ENCODE results near the gene MAST4. TPM values are rescaled to one million over a fixed set of nuclear protein-coding genes. Genes with fewer than 3 reads are reported as not detected.

MAST4 gene
- polyA plus RNA-seq, 1 donor (not counting 4 experiments of a cell fraction or from before 2014, with no cell fraction given) = 19.8 TPM

- FAIRE-seq (no peak), DNase-seq (ENCODE audit: low read depth, low spot score) (no peak)
- H3K9ac ChIP-seq (ENCODE audit: control insufficient read depth, extremely low read depth, insufficient read depth, low read length) = no peak overlapping the region
- H3K9me1 ChIP-seq (ENCODE audit: control insufficient read depth, extremely low read depth, insufficient read depth, low read length) = no peaks in the 10 kb centered on the region
- H3K79me2 ChIP-seq (ENCODE audit: control insufficient read depth, insufficient read depth, low read length) = peaks cover 19% of the 10 kb centered on the region
- H3K36me3 ChIP-seq (ENCODE audit: control insufficient read depth in 2 of 2, extremely low read depth in 1 of 2, insufficient read depth in 2 of 2, low read length in 2 of 2) = peaks cover 0 to 2% of the 10 kb centered on the region in 2 experiments
- TF ChIP-seq EZH2 (IDR thresholded peaks at IDR 0.05; ENCODE audit: low read length) (no peak), CTCF (optimal IDR thresholded peaks at IDR 0.05 in 1 of 3, IDR thresholded peaks at IDR 0.05 in 1 of 3, conservative IDR thresholded peaks at IDR 0.05 in 1 of 3; ENCODE audit: extremely low read depth in 1 of 3, insufficient read depth in 2 of 3, low read length in 3 of 3) (no peak)
- H2AFZ ChIP-seq (ENCODE audit: control insufficient read depth, low read length) = no peak overlapping the region
- H3K4me1 ChIP-seq (ENCODE audit: control insufficient read depth, extremely low read depth, insufficient read depth, low read length) = no peaks in the 10 kb centered on the region
- H4K20me1 ChIP-seq (ENCODE audit: control insufficient read depth, extremely low read depth, insufficient read depth, low read length) = no peaks in the 10 kb centered on the region
- H3K9me3 ChIP-seq (ENCODE audit: control insufficient read depth, low read depth, low read length) = no peaks in the 10 kb centered on the region
- no peak overlapping the region for H3K4me3 ChIP-seq (ENCODE audit: control insufficient read depth in 2 of 3, extremely low read depth in 1 of 3, insufficient read depth in 2 of 3, low read depth in 1 of 3, low read length in 3 of 3)
- H3K4me2 ChIP-seq (ENCODE audit: control insufficient read depth, extremely low read depth, insufficient read depth, low read depth, low read length) = no peak overlapping the region
- H3K27ac ChIP-seq (ENCODE audit: control insufficient read depth, insufficient read depth, low read length) = no peak overlapping the region
- dilution Hi-C loops (cut with MboI; ENCODE audit: extremely low pct_ligation_motif_present, low sequenced_read_pairs) = no loop called here
- no peaks in the 10 kb centered on the region for H3K27me3 ChIP-seq (ENCODE audit: control insufficient read depth, extremely low read depth, insufficient read depth, low read length)
Measured at GRCh38 chr5:67081261-67081660, 485.1 kb downstream of the MAST4 start.

DNA sequence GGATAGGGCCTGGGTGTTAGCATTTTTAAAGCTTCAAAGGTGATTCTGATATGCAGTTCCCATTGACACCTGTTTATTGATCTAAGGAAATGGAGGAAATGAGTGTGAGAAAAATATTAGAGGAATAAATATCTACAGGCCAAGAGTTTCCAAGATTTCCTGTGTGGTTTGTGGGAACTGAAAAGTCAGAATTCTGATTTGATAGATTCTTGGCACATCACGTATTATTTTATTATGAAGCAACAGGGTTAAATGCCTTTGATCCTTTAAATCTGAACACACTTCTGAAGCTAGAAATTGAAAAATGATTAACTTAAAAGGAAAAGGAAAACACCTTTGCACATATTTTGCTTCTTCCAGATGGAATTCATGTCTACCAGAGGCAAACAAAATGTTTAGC, 486.7 kb downstream of the MAST4 start:
- Histone ChIP-seq H3K9me3 (ENCODE audit: control insufficient read depth, low read depth, low read length) (no peaks in the 10 kb centered on the region), H3K27me3 (ENCODE audit: control insufficient read depth, extremely low read depth, insufficient read depth, low read length) (no peaks in the 10 kb centered on the region), H3K9ac (ENCODE audit: control insufficient read depth, extremely low read depth, insufficient read depth, low read length) (no peak overlapping the region), H3K36me3 (ENCODE audit: control insufficient read depth in 2 of 2, extremely low read depth in 1 of 2, insufficient read depth in 2 of 2, low read length in 2 of 2) (peaks cover 0 to 2% of the 10 kb centered on the region in 2 experiments), H4K20me1 (ENCODE audit: control insufficient read depth, extremely low read depth, insufficient read depth, low read length) (no peaks in the 10 kb centered on the region), H3K4me1 (ENCODE audit: control insufficient read depth, extremely low read depth, insufficient read depth, low read length) (no peaks in the 10 kb centered on the region), H3K4me3 (ENCODE audit: control insufficient read depth in 2 of 3, extremely low read depth in 1 of 3, insufficient read depth in 2 of 3, low read depth in 1 of 3, low read length in 3 of 3) (no peak overlapping the region), H2AFZ (ENCODE audit: control insufficient read depth, low read length) (no peak overlapping the region), H3K79me2 (ENCODE audit: control insufficient read depth, insufficient read depth, low read length) (peaks cover 18% of the 10 kb centered on the region), H3K27ac (ENCODE audit: control insufficient read depth, insufficient read depth, low read length) (no peak overlapping the region), H3K4me2 (ENCODE audit: control insufficient read depth, extremely low read depth, insufficient read depth, low read depth, low read length) (no peak overlapping the region), H3K9me1 (ENCODE audit: control insufficient read depth, extremely low read depth, insufficient read depth, low read length) (no peaks in the 10 kb centered on the region)
- FAIRE-seq (no peak), DNase-seq (ENCODE audit: low read depth, low spot score) (no peak)
- dilution Hi-C loops (cut with MboI; ENCODE audit: extremely low pct_ligation_motif_present, low sequenced_read_pairs) = no loop called here
- TF ChIP-seq CTCF (optimal IDR thresholded peaks at IDR 0.05 in 1 of 3, IDR thresholded peaks at IDR 0.05 in 1 of 3, conservative IDR thresholded peaks at IDR 0.05 in 1 of 3; ENCODE audit: extremely low read depth in 1 of 3, insufficient read depth in 2 of 3, low read length in 3 of 3) = no peak

All from keratinocyte (primary cell).